ENCODE results near the gene NOC2L. TPM values are rescaled to one million over a fixed set of nuclear protein-coding genes. Genes with fewer than 3 reads are reported as not detected.

NOC2L gene
- total RNA-seq, 2 donors from 2014 or later, result 45.2 to 51.7 TPM

GRCh38 chr1:975365-975764 is 16.3 kb upstream of the NOC2L start:
- Mint-ChIP-seq H3K36me3 (ENCODE audit: low read depth) (no peaks in the 10 kb centered on the region), H3K4me1 (peaks cover 9% of the 10 kb centered on the region), H3K4me3 (peak overlapping the region; percentile 45), H3K27me3 (peaks cover 5% of the 10 kb centered on the region), H3K27ac (no peak overlapping the region)
- no peak for ATAC-seq
- DNase-seq, result no peak
- no peaks in the 10 kb centered on the region for H3K9me3 ChIP-seq (ENCODE audit: control insufficient read depth, low read length, poor library complexity, severe bottlenecking)

DNA sequence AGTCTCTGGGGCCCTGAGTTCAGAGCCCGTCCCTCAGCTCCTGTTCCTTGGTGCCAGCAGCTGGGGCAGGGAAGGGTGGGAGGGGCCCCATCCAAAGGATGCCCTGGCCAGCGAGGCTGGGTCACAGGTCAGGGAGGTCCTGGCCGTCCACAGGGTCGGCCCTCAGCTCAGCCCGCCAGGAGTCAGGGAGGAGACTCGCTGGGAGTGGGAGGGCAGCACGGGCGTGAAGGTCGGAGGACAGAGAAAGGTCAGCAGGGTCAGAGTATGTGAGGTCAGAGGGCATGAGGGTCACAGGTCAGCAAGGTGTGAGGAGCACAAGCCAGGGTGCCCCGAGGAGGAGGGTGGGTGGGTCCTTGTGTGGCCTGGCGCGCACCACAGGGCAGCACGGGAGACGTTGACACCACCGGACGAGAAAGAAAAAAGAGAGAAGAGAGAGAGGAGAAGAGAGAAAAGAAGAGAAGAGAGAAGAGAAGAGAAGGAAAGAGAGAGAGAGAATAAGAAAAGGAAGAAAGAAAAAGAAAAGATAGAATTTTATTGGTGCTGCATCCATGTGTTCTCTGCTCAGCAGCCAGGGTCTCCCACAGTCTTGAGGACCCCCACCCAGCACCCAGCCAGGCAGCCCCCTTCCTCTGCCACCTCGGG is 15.8 kb upstream of the NOC2L start:
- H3K36me3 Mint-ChIP-seq (ENCODE audit: low read depth), result no peaks in the 10 kb centered on the region
- no peak overlapping the region for H3K4me3 Mint-ChIP-seq
- no peaks in the 10 kb centered on the region for H3K9me3 ChIP-seq (ENCODE audit: control insufficient read depth, low read length, poor library complexity, severe bottlenecking)
- peaks cover 5% of the 10 kb centered on the region for H3K27me3 Mint-ChIP-seq
- H3K4me1 Mint-ChIP-seq, result peaks cover 9% of the 10 kb centered on the region
- no peak overlapping the region for H3K27ac Mint-ChIP-seq
- no peak for DNase-seq
- no peak for ATAC-seq

DNA sequence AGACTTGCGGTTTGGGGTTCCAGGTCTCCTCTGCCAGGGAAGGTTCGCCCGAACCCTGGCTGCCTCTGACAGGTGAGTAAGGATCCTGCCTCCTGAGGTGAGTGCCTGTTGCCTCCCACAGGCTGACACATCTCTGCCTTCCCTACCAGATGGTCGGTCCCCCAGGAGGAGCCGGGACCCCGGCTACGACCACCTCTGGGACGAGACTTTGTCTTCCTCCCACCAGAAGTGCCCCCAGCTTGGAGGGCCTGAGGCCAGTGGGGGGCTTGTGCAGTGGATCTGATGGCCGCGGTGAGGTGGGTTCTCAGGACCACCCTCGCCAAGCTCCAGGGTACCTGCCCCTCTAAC is 15.2 kb upstream of the NOC2L start:
- H3K27me3 Mint-ChIP-seq, result peaks cover 5% of the 10 kb centered on the region
- ATAC-seq (no peak), DNase-seq (no peak)
- H3K4me1 Mint-ChIP-seq, result peaks cover 10% of the 10 kb centered on the region
- no peak overlapping the region for H3K4me3 Mint-ChIP-seq
- no peaks in the 10 kb centered on the region for H3K36me3 Mint-ChIP-seq (ENCODE audit: low read depth)
- no peak overlapping the region for H3K27ac Mint-ChIP-seq
- H3K9me3 ChIP-seq (ENCODE audit: control insufficient read depth, low read length, poor library complexity, severe bottlenecking), result no peaks in the 10 kb centered on the region

GRCh38 chr1:973459-974292 is 14.6 kb upstream of the NOC2L start:
- no peak for DNase-seq
- ATAC-seq, result no peak
- no peak overlapping the region for H3K4me3 Mint-ChIP-seq

DNA sequence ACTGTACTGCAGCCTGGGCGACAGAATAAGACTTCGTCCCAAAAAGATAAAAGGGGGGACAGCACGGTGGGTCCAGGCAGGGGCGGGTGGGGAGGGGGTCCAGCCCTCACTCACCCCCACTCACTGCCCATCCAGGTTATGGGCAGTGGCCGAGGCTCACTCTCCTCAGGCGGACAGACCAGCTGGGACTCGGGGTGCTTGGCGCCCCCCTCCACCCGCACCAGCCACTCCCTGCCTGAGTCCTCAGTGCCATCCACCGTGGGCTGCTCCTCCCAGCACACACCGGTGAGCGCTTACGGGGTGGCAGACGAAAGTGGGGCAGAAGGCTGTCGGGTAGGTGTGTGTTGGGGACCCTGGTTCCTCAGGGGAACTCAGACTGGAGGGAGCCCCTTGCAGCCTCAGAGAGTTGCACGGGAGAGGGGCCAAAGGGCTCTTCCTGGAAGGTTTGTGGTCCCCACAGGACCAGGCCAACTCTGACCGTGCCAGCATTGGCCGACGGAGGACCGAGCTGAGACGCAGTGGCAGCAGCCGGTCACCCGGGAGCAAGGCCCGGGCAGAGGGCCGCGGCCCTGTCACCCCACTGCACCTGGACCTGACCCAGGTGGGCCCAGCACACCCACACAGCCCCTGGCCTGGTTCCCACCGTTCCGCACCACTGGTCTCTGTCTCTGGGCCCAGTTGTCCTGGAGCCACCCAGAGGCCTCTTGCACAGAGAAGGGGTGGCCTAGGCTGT is 13.8 kb upstream of the NOC2L start:
- H3K4me1 Mint-ChIP-seq, result peaks cover 11% of the 10 kb centered on the region
- H3K9me3 ChIP-seq (ENCODE audit: control insufficient read depth, low read length, poor library complexity, severe bottlenecking), result no peaks in the 10 kb centered on the region
- H3K4me3 Mint-ChIP-seq, result no peak overlapping the region
- H3K27me3 Mint-ChIP-seq, result peaks cover 5% of the 10 kb centered on the region
- H3K36me3 Mint-ChIP-seq (ENCODE audit: low read depth), result no peaks in the 10 kb centered on the region
- H3K27ac Mint-ChIP-seq, result no peak overlapping the region
- DNase-seq, result no peak
- no peak for ATAC-seq

More at GRCh38 chr1:973459-974292, 14.6 kb upstream of the NOC2L start:
- no peaks in the 10 kb centered on the region for H3K36me3 Mint-ChIP-seq (ENCODE audit: low read depth)
- H3K27me3 Mint-ChIP-seq, result peaks cover 5% of the 10 kb centered on the region
- H3K9me3 ChIP-seq (ENCODE audit: control insufficient read depth, low read length, poor library complexity, severe bottlenecking), result no peaks in the 10 kb centered on the region
- peaks cover 12% of the 10 kb centered on the region for H3K4me1 Mint-ChIP-seq
- H3K27ac Mint-ChIP-seq, result no peak overlapping the region

DNA sequence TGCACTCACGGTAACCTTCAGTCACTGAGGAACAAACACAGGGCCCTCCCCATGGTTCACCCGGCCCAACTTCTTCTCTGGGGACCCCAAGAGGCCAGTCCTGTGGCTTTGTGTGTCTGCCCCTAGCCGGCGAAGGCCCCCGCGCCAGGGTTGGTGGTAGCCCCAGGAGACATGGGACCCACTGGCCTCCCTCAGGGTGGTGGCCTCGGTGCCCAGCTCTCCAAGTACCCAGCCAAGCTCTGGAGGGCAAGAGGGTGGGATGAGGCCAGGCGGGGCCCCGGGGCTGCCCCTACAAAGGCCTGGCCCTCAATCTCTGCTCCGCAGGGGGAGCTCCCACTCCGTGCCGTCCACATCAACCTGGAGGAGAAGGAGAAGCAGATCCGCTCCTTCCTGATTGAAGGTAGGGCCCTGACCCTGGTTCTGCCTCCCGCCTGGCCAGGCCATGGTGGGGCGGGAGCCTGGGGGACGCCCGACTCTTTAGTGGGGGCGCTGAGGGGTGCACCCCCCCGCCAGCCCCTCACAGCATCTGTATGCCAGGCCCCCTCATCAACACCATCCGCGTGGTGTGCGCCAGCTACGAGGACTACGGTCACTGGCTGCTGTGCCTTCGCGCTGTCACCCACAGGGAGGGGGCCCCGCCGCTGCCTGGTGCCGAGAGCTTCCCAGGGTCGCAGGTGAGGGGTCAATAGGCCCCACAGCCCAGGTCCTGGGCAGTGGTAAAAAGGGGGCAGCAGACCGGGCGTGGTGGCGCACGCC is 12.9 kb upstream of the NOC2L start:
- DNase-seq, result no peak
- Mint-ChIP-seq H3K36me3 (ENCODE audit: low read depth) (no peaks in the 10 kb centered on the region), H3K27ac (no peak overlapping the region), H3K4me3 (no peak overlapping the region), H3K4me1 (peaks cover 11% of the 10 kb centered on the region), H3K27me3 (peaks cover 5% of the 10 kb centered on the region)
- H3K9me3 ChIP-seq (ENCODE audit: control insufficient read depth, low read length, poor library complexity, severe bottlenecking), result no peaks in the 10 kb centered on the region
- ATAC-seq, result no peak

DNA sequence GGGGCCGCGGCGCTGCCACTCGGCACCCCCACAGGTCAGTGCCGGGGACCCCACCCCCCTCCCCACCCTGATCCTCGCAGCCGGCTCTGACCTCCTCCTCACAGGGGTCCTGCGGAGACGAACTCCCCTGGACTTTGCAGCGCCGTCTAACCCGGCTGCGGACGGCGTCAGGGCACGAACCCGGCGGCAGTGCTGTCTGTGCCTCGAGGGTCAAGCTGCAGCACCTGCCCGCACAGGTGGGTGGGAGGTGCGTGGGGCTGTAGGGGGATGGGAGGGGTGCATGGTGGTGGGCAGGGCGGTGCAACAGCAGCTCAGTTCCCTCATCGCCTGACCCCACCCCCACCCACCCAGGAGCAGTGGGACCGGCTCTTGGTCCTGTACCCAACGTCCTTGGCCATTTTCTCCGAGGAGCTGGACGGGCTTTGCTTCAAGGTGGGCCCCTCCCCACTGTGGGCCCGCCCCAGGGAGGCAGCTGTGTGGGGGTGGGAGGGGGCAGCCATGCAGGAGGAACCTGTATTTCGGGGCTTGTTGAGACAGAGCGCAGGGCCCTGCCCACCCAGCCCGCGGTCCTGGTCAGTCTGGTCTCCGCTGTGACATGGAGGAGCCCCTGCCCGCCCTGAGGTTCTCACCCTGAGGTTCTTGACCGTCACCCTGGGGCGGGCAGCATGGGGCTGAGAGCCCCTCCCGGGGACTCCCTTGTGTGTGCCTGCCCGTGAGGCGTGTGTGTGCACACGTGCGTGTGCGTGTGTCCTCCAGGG is 12.1 kb upstream of the NOC2L start:
- Mint-ChIP-seq H3K36me3 (ENCODE audit: low read depth) (no peaks in the 10 kb centered on the region), H3K4me3 (no peak overlapping the region), H3K27ac (no peak overlapping the region), H3K27me3 (peaks cover 5% of the 10 kb centered on the region), H3K4me1 (peaks cover 11% of the 10 kb centered on the region)
- H3K9me3 ChIP-seq (ENCODE audit: control insufficient read depth, low read length, poor library complexity, severe bottlenecking), result no peaks in the 10 kb centered on the region
- DNase-seq (no peak), ATAC-seq (no peak)

GRCh38 chr1:970242-970972 is 11.4 kb upstream of the NOC2L start:
- ATAC-seq, result no peak

GRCh38 chr1:969260-969855 is 10.3 kb upstream of the NOC2L start:
- Mint-ChIP-seq H3K4me1 (peaks cover 6% of the 10 kb centered on the region), H3K4me3 (no peak overlapping the region), H3K27ac (no peak overlapping the region), H3K27me3 (no peaks in the 10 kb centered on the region), H3K36me3 (ENCODE audit: low read depth) (no peaks in the 10 kb centered on the region)
- H3K9me3 ChIP-seq (ENCODE audit: control insufficient read depth, low read length, poor library complexity, severe bottlenecking), result no peaks in the 10 kb centered on the region
- DNase-seq (no peak), ATAC-seq (no peak)

More at GRCh38 chr1:970242-970972, 11.4 kb upstream of the NOC2L start:
- H3K36me3 Mint-ChIP-seq (ENCODE audit: low read depth), result no peaks in the 10 kb centered on the region
- H3K4me3 Mint-ChIP-seq, result no peak overlapping the region
- no peak for DNase-seq
- H3K27me3 Mint-ChIP-seq, result no peaks in the 10 kb centered on the region
- peaks cover 6% of the 10 kb centered on the region for H3K4me1 Mint-ChIP-seq
- no peaks in the 10 kb centered on the region for H3K9me3 ChIP-seq (ENCODE audit: control insufficient read depth, low read length, poor library complexity, severe bottlenecking)
- H3K27ac Mint-ChIP-seq, result no peak overlapping the region

DNA sequence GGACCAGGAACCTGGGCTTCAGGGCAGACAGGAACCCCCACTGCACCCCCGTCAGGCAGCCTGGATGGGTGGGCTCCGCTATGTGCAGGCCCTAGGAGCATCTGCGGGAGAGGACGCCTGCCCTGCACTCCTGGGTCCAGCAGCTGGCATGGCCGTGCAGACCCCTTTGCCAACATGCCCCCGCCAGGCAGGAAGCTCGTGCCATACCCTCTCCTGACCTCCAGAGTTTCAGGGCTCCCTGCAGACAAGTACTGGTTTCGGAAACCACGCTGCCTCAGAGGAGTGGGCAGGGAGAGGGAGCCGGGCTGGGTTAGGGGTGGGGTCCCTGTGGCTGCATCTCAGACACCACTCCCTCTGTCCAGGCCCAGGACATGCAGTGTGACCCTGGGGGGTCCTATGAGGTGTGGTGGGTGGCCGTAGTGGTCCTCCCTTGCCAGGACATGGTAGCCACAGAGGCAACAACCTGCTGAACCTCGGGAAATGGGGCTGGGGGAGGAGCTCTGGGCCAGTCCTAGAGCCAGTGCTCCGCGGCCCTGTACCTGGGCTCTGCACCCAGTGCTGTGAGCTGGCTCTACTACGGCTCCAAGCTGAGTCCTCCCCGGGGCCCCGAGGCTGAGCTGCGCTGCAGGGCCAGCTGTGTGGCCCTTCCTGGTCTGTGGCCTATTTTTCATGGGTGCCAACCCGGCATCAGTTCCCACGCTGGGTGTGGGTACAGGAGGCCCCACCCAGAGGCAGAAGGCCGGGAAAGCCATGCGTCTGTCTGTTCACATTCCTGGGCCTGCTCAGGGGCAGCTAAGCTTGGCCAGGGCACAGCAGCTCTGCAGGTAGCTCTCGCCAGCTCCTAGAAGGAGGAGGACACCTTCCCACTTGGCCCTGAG is 8.6 kb upstream of the NOC2L start:
- peak overlapping the region; percentile 61 for H3K4me3 Mint-ChIP-seq
- H3K36me3 Mint-ChIP-seq (ENCODE audit: low read depth), result no peaks in the 10 kb centered on the region
- peaks cover 8% of the 10 kb centered on the region for H3K4me1 Mint-ChIP-seq
- H3K9me3 ChIP-seq (ENCODE audit: control insufficient read depth, low read length, poor library complexity, severe bottlenecking), result no peaks in the 10 kb centered on the region
- H3K27me3 Mint-ChIP-seq, result no peaks in the 10 kb centered on the region
- no peak for ATAC-seq
- no peak for DNase-seq
- H3K27ac Mint-ChIP-seq, result no peak overlapping the region

- Mint-ChIP-seq H3K36me3 (ENCODE audit: low read depth) (no peaks in the 10 kb centered on the region), H3K4me3 (peak overlapping the region; percentile 84), H3K27me3 (no peaks in the 10 kb centered on the region), H3K27ac (no peak overlapping the region), H3K4me1 (peaks cover 8% of the 10 kb centered on the region)
- no peaks in the 10 kb centered on the region for H3K9me3 ChIP-seq (ENCODE audit: control insufficient read depth, low read length, poor library complexity, severe bottlenecking)
- DNase-seq (peak; percentile 49 to 65 (median 64)), ATAC-seq (peak; percentile 88)
Measured at GRCh38 chr1:966704-967300, 7.7 kb upstream of the NOC2L start.

Measured in T-helper 17 cell (primary cell).